ENCODE results near the gene OSBPL2.

OSBPL2 gene

DNA sequence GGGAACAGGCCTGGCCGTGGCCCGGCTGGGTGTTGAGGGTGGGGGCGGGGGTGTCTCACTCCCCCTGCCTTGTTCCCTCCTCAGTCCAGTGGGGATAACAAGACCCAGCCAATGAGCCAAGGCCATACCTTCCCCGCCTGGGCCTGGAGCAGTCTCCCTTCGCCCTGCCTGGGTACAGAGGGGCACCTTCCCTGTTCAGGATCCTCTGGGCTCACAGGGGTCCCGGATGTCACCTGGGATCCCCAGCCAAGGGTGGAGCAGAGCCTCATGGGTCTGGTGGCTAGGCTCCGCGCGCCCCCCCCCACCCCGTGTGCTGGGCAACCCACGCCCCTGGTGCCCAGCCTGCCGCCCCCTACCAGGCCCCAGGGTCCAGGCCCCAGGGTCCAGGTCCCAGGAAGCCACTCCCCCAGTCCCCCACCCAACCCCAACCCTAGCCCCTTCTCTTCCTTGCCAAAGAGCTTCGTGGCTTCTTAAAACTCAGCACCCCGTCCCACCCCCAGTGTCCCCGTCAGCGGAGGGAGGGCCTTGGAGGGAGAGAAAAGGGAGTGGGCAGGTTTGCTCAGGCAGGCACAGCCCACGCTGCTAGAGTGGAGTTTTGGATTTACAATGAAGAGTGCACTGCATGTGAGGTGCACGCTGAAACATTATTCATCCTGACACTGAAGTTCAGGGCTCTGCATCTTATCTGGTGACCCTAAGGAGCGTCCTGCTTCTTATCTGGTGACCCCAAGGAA, 30.1 kb upstream of the OSBPL2 start:
- Histone ChIP-seq H3K4me1 (ENCODE audit: control insufficient read depth, insufficient read depth, low read length) (no peaks in the 10 kb centered on the region), H3K36me3 (ENCODE audit: control insufficient read depth in 2 of 2, insufficient read depth in 2 of 2, low read length in 2 of 2) (peaks cover 0 to under 1% of the 10 kb centered on the region in 2 donors), H3K9me3 (ENCODE audit: control insufficient read depth in 2 of 2, low read length in 2 of 2) (no peaks in the 10 kb centered on the region), H3K27me3 (ENCODE audit: control insufficient read depth in 1 of 2, insufficient read depth in 2 of 2, low read length in 2 of 2) (peaks cover 29 to 32% of the 10 kb centered on the region in 2 donors), H3K9ac (ENCODE audit: low read length in 2 of 2) (no peak overlapping the region), H3K4me3 (ENCODE audit: low read length in 2 of 2) (no peak overlapping the region), H3K27ac (ENCODE audit: low read length) (no peak overlapping the region)

- H3K36me3 ChIP-seq (ENCODE audit: control insufficient read depth in 2 of 2, insufficient read depth in 2 of 2, low read length in 2 of 2): no peaks in the 10 kb centered on the region
- H3K27ac ChIP-seq (ENCODE audit: low read length): no peak overlapping the region
- H3K4me3 ChIP-seq (ENCODE audit: low read length in 2 of 2): no peak overlapping the region
- H3K4me1 ChIP-seq (ENCODE audit: control insufficient read depth, insufficient read depth, low read length): no peaks in the 10 kb centered on the region
- no peaks in the 10 kb centered on the region for H3K9me3 ChIP-seq (ENCODE audit: control insufficient read depth in 2 of 2, low read length in 2 of 2)
- no peak overlapping the region for H3K9ac ChIP-seq (ENCODE audit: low read length in 2 of 2)
- peaks cover 32 to 33% of the 10 kb centered on the region in 2 donors for H3K27me3 ChIP-seq (ENCODE audit: control insufficient read depth in 1 of 2, insufficient read depth in 2 of 2, low read length in 2 of 2)
These were observed 29.2 kb upstream of the OSBPL2 start for GRCh38 chr20:62208795-62209755.

DNA sequence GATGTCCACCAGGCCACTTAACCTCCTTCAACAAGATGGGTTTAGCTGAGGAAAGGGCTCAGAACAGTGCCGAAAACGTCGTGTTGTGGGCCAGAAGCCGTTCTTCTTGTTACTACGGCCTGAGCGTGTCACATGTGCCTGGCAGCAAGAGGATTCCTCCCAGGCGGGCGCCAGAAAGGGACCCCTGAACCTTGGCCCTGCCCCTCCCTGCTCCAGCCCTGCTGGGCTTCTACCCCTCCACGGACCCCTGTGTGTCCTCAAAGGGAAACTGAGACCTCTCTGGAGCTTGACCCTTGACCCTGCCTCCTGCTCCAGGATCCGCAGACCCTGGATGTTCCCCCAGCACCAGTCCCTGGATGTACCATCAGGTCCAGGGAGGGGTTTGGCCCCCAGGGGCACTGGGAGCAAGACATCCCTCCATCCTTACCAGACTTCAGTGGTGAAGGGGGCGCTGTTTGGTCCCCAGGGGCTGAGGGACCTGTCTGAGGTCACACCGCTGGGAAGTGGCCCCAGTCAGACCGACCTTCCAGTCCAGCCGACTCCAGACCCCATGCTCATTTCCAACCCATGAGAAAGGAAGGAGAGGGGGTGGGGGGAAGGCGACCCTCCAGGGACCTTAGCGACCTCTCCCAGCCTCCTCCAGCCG, 28.3 kb upstream of the OSBPL2 start:
- H3K4me1 ChIP-seq (ENCODE audit: control insufficient read depth, insufficient read depth, low read length): no peaks in the 10 kb centered on the region
- H3K36me3 ChIP-seq (ENCODE audit: control insufficient read depth in 2 of 2, insufficient read depth in 2 of 2, low read length in 2 of 2): no peaks in the 10 kb centered on the region
- peaks cover 40% of the 10 kb centered on the region in 2 donors for H3K27me3 ChIP-seq (ENCODE audit: control insufficient read depth in 1 of 2, insufficient read depth in 2 of 2, low read length in 2 of 2)

DNA sequence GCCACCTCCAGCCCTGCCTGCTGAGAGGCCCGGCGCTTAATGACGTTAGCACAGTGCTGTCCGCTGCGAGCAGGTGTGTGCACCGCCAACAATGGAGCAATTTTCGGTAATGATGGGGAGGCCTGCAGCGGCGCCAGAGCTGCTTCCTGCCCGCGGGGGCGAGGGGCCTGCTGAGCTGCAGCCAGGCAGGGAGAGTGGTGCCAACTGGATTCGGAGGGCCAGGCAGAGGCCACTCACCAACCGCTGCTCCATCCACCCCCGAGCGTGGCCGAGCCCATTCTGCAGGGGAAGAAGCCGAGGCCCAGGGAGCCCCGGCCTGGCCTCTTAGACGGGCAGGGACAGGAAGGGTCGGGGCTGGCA, 27.8 kb upstream of the OSBPL2 start:
- H3K27ac ChIP-seq (ENCODE audit: low read length): no peak overlapping the region
- H3K4me1 ChIP-seq (ENCODE audit: control insufficient read depth, insufficient read depth, low read length): no peaks in the 10 kb centered on the region
- H3K9me3 ChIP-seq (ENCODE audit: control insufficient read depth in 2 of 2, low read length in 2 of 2): no peaks in the 10 kb centered on the region
- no peaks in the 10 kb centered on the region for H3K36me3 ChIP-seq (ENCODE audit: control insufficient read depth in 2 of 2, insufficient read depth in 2 of 2, low read length in 2 of 2)
- no peak overlapping the region for H3K9ac ChIP-seq (ENCODE audit: low read length in 2 of 2)
- H3K4me3 ChIP-seq (ENCODE audit: low read length in 2 of 2): no peak overlapping the region
- peaks cover 45% of the 10 kb centered on the region in 2 donors for H3K27me3 ChIP-seq (ENCODE audit: control insufficient read depth in 1 of 2, insufficient read depth in 2 of 2, low read length in 2 of 2)

More for the DNA sequence above, 28.3 kb upstream of the OSBPL2 start:
- H3K9me3 ChIP-seq (ENCODE audit: control insufficient read depth in 2 of 2, low read length in 2 of 2): no peaks in the 10 kb centered on the region
- no peak overlapping the region for H3K9ac ChIP-seq (ENCODE audit: low read length in 2 of 2)
- no peak overlapping the region for H3K4me3 ChIP-seq (ENCODE audit: low read length in 2 of 2)
- H3K27ac ChIP-seq (ENCODE audit: low read length): no peak overlapping the region

DNA sequence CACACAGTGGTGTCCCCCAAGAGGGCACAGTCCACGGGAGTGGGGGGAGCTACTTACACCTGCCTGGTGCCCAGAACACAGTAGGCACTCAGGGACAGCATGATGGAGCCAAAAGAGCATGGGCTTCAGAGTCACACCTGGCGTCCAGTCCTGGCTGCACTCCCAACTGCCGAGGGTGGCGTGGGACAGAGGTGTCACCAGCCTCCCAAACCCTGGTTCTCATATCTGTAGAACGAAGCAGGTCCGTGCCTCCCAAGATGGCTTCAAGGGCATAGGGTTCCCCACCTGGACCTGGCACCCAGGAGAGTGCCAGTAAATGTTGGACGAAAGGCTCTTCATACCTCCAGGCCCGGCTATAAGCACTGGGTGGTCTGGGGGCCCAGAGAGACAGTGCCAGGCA, 27.1 kb upstream of the OSBPL2 start:
- Histone ChIP-seq H3K27me3 (ENCODE audit: control insufficient read depth in 1 of 2, insufficient read depth in 2 of 2, low read length in 2 of 2) (peaks cover 45 to 50% of the 10 kb centered on the region in 2 donors), H3K9me3 (ENCODE audit: control insufficient read depth in 2 of 2, low read length in 2 of 2) (no peaks in the 10 kb centered on the region), H3K9ac (ENCODE audit: low read length in 2 of 2) (no peak overlapping the region), H3K27ac (ENCODE audit: low read length) (no peak overlapping the region), H3K4me1 (ENCODE audit: control insufficient read depth, insufficient read depth, low read length) (no peaks in the 10 kb centered on the region), H3K36me3 (ENCODE audit: control insufficient read depth in 2 of 2, insufficient read depth in 2 of 2, low read length in 2 of 2) (no peaks in the 10 kb centered on the region), H3K4me3 (ENCODE audit: low read length in 2 of 2) (no peak overlapping the region)

GRCh38 chr20:62211769-62212288, 26.5 kb upstream of the OSBPL2 start:
- H3K27me3 ChIP-seq (ENCODE audit: control insufficient read depth in 1 of 2, insufficient read depth in 2 of 2, low read length in 2 of 2): peaks cover 46 to 50% of the 10 kb centered on the region in 2 donors
- H3K36me3 ChIP-seq (ENCODE audit: control insufficient read depth in 2 of 2, insufficient read depth in 2 of 2, low read length in 2 of 2): no peaks in the 10 kb centered on the region
- no peak overlapping the region for H3K27ac ChIP-seq (ENCODE audit: low read length)
- no peaks in the 10 kb centered on the region for H3K9me3 ChIP-seq (ENCODE audit: control insufficient read depth in 2 of 2, low read length in 2 of 2)
- H3K4me1 ChIP-seq (ENCODE audit: control insufficient read depth, insufficient read depth, low read length): no peaks in the 10 kb centered on the region
- no peak overlapping the region for H3K9ac ChIP-seq (ENCODE audit: low read length in 2 of 2)
- H3K4me3 ChIP-seq (ENCODE audit: low read length in 2 of 2): no peak overlapping the region

GRCh38 chr20:62212299-62212698, 26.0 kb upstream of the OSBPL2 start:
- Histone ChIP-seq H3K9ac (ENCODE audit: low read length in 2 of 2) (no peak overlapping the region), H3K36me3 (ENCODE audit: control insufficient read depth in 2 of 2, insufficient read depth in 2 of 2, low read length in 2 of 2) (no peaks in the 10 kb centered on the region), H3K27ac (ENCODE audit: low read length) (no peak overlapping the region), H3K27me3 (ENCODE audit: control insufficient read depth in 1 of 2, insufficient read depth in 2 of 2, low read length in 2 of 2) (peaks cover 50 to 54% of the 10 kb centered on the region in 2 donors), H3K9me3 (ENCODE audit: control insufficient read depth in 2 of 2, low read length in 2 of 2) (no peaks in the 10 kb centered on the region), H3K4me1 (ENCODE audit: control insufficient read depth, insufficient read depth, low read length) (no peaks in the 10 kb centered on the region), H3K4me3 (ENCODE audit: low read length in 2 of 2) (no peak overlapping the region)

GRCh38 chr20:62214067-62214466, 24.3 kb upstream of the OSBPL2 start:
- Histone ChIP-seq H3K4me1 (ENCODE audit: control insufficient read depth, insufficient read depth, low read length) (no peaks in the 10 kb centered on the region), H3K36me3 (ENCODE audit: control insufficient read depth in 2 of 2, insufficient read depth in 2 of 2, low read length in 2 of 2) (no peaks in the 10 kb centered on the region), H3K9me3 (ENCODE audit: control insufficient read depth in 2 of 2, low read length in 2 of 2) (no peaks in the 10 kb centered on the region), H3K4me3 (ENCODE audit: low read length in 2 of 2) (no peak overlapping the region), H3K9ac (ENCODE audit: low read length in 2 of 2) (no peak overlapping the region), H3K27ac (ENCODE audit: low read length) (no peak overlapping the region), H3K27me3 (ENCODE audit: control insufficient read depth in 1 of 2, insufficient read depth in 2 of 2, low read length in 2 of 2) (peaks cover 62 to 71% of the 10 kb centered on the region in 2 donors)

DNA sequence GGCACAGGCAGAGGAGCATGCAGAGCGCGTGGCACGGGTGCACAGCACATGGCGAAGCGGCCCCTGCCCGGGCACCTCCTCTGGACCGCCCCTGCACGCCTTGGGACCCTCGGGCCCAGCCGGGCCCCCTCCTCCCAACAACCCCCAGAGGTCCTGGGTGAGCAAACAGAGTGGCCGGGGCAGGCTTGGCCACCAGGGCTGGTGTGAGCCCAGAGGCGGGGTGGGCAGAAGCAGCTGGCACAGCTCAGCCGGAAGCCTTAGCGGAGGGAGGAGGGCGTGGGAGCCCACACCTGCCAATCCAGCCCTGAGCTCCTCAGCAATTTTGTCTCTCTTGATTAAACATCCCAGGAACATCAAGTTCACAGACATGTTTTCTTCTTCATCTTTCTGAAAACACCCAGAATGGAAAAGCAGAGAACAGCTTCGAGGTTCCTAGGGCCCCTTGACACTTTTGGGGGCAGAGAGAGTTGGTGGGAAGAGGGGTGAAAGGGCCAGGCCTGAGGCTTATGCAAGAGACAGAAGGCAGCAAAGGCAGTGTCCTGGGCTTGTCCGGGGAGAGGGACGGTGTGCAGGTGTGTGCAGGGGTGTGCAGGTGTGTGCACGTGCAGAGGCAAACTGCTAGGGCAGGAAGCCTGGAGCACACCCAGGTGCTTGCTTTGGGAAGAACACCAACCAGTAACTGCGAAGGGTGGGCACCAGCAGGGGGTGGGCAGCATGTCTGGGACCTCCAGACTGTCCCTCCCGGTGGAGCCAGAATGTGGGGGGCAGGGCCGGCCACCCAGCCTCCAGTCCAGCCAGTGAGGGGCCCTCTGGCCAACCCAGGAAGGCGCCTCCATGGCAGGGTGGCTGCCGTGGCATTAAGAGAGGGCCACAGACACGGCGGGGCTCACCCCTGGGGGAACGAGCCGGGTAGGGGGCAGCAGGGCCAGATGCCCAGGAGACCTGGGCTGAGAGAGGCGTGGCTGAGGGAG, 23.0 kb upstream of the OSBPL2 start:
- Histone ChIP-seq H3K9me3 (ENCODE audit: control insufficient read depth in 2 of 2, low read length in 2 of 2) (no peaks in the 10 kb centered on the region), H3K4me1 (ENCODE audit: control insufficient read depth, insufficient read depth, low read length) (peaks cover 6% of the 10 kb centered on the region), H3K27ac (ENCODE audit: low read length) (no peak overlapping the region), H3K27me3 (ENCODE audit: control insufficient read depth in 1 of 2, insufficient read depth in 2 of 2, low read length in 2 of 2) (peaks cover 55 to 66% of the 10 kb centered on the region in 2 donors), H3K9ac (ENCODE audit: low read length in 2 of 2) (no peak overlapping the region), H3K36me3 (ENCODE audit: control insufficient read depth in 2 of 2, insufficient read depth in 2 of 2, low read length in 2 of 2) (no peaks in the 10 kb centered on the region), H3K4me3 (ENCODE audit: low read length in 2 of 2) (no peak overlapping the region)

Measured in stomach smooth muscle (tissue), 2 donors.